HepG2 (cell line): ENCODE data around the gene HDAC4.

Experiments
- BHLHE40 ChIP-seq: IDR thresholded peaks from 2 replicates; pipeline ENCODE4 v1.6.1; 2011; ENCODE audit warnings: low read length, improper control_type of control experiment
- CTCF ChIP-seq: sonication (generic); formaldehyde crosslinking; IDR thresholded peaks from 2 replicates; pipeline ENCODE4 v1.5.0; 2020; ENCODE audit warnings: mild to moderate bottlenecking, missing genetic modification reagents, moderate library complexity
- FOXK2 ChIP-seq: fragments of 450-650 bp; IDR thresholded peaks from 2 replicates; pipeline ENCODE4 v1.6.1; 2016
- MYPOP ChIP-seq: sonication (generic); formaldehyde crosslinking; IDR thresholded peaks from 2 replicates; pipeline ENCODE4 v1.8.1; 2023; ENCODE audit warnings: mild to moderate bottlenecking, moderate library complexity, missing genetic modification reagents
- POLR2A ChIP-seq, 2 experiments: IDR thresholded peaks; 2 replicates each; pipeline ENCODE4 v1.6.1; 2011; ENCODE audit warnings: low read depth in 2 of 2, low read length in 2 of 2, mild to moderate bottlenecking in 1 of 2, moderate library complexity in 1 of 2; ENCODE audit not compliant: insufficient read depth in 1 of 2
- ZNF274 ChIP-seq: sonication (generic); formaldehyde crosslinking; IDR thresholded peaks from 2 replicates; pipeline ENCODE4 v1.5.1; 2020; ENCODE audit warnings: mild to moderate bottlenecking, missing genetic modification reagents
- ZNF549 ChIP-seq: sonication (generic); formaldehyde crosslinking; IDR thresholded peaks from 2 replicates; pipeline ENCODE4 v1.5.0; 2020; ENCODE audit warnings: missing genetic modification reagents

GRCh38 chr2:239201531-239201876, 199.3 kb downstream of the HDAC4 start:
- TF ChIP-seq CTCF (CRISPR knock-in tag) (no peak), MYPOP (CRISPR knock-in tag) (no peak), ZNF549 (no peak), FOXK2 (no peak), BHLHE40 (no peak), ZNF274 (CRISPR knock-in tag) (no peak), POLR2A (IDR thresholded peaks at IDR 0.05; ENCODE audit: insufficient read depth in 1 of 2, low read depth in 2 of 2, low read length in 2 of 2) (no peak)
